HEK293T (cell line): ENCODE data around the gene WNK2.

Source experiments
- ARNT ChIP-seq: fragments of 450-650 bp; IDR thresholded peaks from 2 replicates; pipeline ENCODE4 v1.6.1; 2017; ENCODE audit warnings: mild to moderate bottlenecking
- BHLHE40 ChIP-seq: fragments of 450-650 bp; IDR thresholded peaks from 2 replicates; pipeline ENCODE4 v1.6.1; 2016; ENCODE audit warnings: mild to moderate bottlenecking, moderate library complexity, borderline replicate concordance
- CTBP1 ChIP-seq: fragments of 450-650 bp; IDR thresholded peaks from 2 replicates; pipeline ENCODE4 v1.6.1; 2016; ENCODE audit warnings: borderline replicate concordance
- ELF4 ChIP-seq: fragments of 450-650 bp; IDR thresholded peaks from 2 replicates; pipeline ENCODE4 v1.6.1; 2017; ENCODE audit warnings: antibody characterized with exemption
- FOXA1 ChIP-seq: fragments of 450-650 bp; IDR thresholded peaks from 2 replicates; pipeline ENCODE4 v1.6.1; 2016; ENCODE audit warnings: mild to moderate bottlenecking
- FOXK2 ChIP-seq: fragments of 450-650 bp; IDR thresholded peaks from 2 replicates; pipeline ENCODE4 v1.6.1; 2016; ENCODE audit warnings: mild to moderate bottlenecking
- FOXM1 ChIP-seq: fragments of 450-650 bp; IDR thresholded peaks from 2 replicates; pipeline ENCODE4 v1.6.1; 2017; ENCODE audit warnings: mild to moderate bottlenecking, borderline replicate concordance
- L3MBTL2 ChIP-seq: fragments of 450-650 bp; conservative IDR thresholded peaks from 2 replicates; pipeline ENCODE4 v1.6.1; 2016; ENCODE audit warnings: mild to moderate bottlenecking
- LEF1 ChIP-seq: fragments of 450-650 bp; IDR thresholded peaks from 2 replicates; pipeline ENCODE4 v1.6.1; 2017; ENCODE audit warnings: mild to moderate bottlenecking, borderline replicate concordance
- NFRKB ChIP-seq: fragments of 450-650 bp; IDR thresholded peaks from 2 replicates; pipeline ENCODE4 v1.6.1; 2016; ENCODE audit warnings: mild to moderate bottlenecking, moderate library complexity
- SP1 ChIP-seq: fragments of 450-650 bp; IDR thresholded peaks from 2 replicates; pipeline ENCODE4 v1.6.1; 2017
- SUZ12 ChIP-seq: fragments of 450-650 bp; IDR thresholded peaks from 2 replicates; pipeline ENCODE4 v1.6.1; 2016; ENCODE audit warnings: mild to moderate bottlenecking
- ZNF384 ChIP-seq: fragments of 450-650 bp; IDR thresholded peaks from 2 replicates; pipeline ENCODE4 v1.6.1; 2016
- TF ChIP-seq, protein P1 (sequence below): fragments of 450-650 bp; IDR thresholded peaks from 2 replicates; pipeline ENCODE4 v1.6.1; 2016

DNA sequence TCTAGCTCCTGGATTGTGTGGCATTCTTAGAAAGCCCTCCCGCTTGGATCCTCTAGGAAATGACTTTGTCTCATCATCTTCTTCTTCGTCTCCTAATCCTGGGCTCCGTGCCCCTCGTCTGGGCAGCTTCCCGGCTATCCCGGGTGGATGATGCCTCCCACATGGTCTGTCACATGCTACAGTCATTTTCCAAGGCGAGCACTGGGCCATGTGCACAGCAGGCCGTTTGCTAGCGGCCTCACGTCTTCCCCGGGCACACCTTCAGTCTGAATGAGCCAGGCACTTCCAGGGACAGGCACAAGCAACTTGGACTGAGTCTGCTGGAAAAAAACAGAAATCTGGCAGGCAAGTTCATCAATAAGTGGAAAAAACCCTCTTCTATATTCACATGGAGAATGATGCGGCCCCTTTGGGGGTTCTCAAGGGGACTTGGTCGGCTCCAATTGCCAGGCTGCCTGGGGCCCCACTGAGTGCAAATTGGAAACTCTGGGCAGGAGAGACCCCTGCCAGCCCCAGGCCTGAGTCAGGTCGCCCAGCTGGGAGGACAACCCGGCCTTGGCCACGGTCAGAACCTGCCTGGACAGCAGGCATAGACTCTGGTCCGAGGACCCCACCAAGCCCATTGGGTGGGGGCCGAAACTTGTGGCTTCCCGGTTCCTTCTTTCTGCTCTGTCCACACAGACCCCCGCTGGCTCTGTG lies 11.1 kb upstream of the WNK2 start:
- TF ChIP-seq L3MBTL2 (no peak), ZNF384 (no peak), FOXA1 (no peak), ARNT (no peak), CTBP1 (no peak), FOXK2 (no peak), LEF1 (no peak), FOXM1 (no peak), BHLHE40 (no peak), NFRKB (no peak), SP1 (no peak), SUZ12 (no peak), ELF4 (no peak)
- TF ChIP-seq, protein P1, sequence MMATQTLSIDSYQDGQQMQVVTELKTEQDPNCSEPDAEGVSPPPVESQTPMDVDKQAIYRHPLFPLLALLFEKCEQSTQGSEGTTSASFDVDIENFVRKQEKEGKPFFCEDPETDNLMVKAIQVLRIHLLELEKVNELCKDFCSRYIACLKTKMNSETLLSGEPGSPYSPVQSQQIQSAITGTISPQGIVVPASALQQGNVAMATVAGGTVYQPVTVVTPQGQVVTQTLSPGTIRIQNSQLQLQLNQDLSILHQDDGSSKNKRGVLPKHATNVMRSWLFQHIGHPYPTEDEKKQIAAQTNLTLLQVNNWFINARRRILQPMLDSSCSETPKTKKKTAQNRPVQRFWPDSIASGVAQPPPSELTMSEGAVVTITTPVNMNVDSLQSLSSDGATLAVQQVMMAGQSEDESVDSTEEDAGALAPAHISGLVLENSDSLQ: no peak
